IPS-NIHi11 (cell line): ENCODE measurements around the gene RFWD3.
"Not testable (repeated sequence)": the region's sequence is repeated elsewhere in the genome, so short reads cannot be mapped to it uniquely, and the experiment has no call there.

Experiments
- DNase-seq: peaks from one replicate; pipeline ENCODE4 v3.0.0; 2012; ENCODE audit warnings: mixed read lengths, low spot score

The RFWD3 gene

GRCh38 chr16:74666425-74667254 is at the start of gene RFWD3:
Gene RFWD3 (minus strand): TSS chr16:74666877. CDS start chr16:74661449, 5,428 bp downstream.
- DNase-seq = peak; percentile 99

GRCh38 chr16:74716355-74716754 is 49.7 kb upstream of the RFWD3 start:
- DNase-seq = peak; percentile 13

- DNase-seq = peak; percentile 2
These were observed 47.2 kb upstream of the RFWD3 start for GRCh38 chr16:74713876-74714275.

- DNase-seq = peak; percentile 3
These were observed 46.6 kb upstream of the RFWD3 start for GRCh38 chr16:74713325-74713724.

- DNase-seq = peak; percentile 4
These were observed 45.3 kb upstream of the RFWD3 start for GRCh38 chr16:74711938-74712337.

- DNase-seq = no peak
These were observed 43.7 kb upstream of the RFWD3 start for GRCh38 chr16:74710401-74710800.

- DNase-seq = peak; percentile 85
These were observed 42.8 kb upstream of the RFWD3 start for GRCh38 chr16:74709441-74709877.

GRCh38 chr16:74700438-74701225 is 34.0 kb upstream of the RFWD3 start, which contains the start of gene MLKL:
Gene MLKL (minus strand): TSS chr16:74700862. CDS start chr16:74695757, 5,105 bp downstream.
- peak; percentile 60 for DNase-seq

- peak; percentile 45 for DNase-seq
These were observed 33.4 kb upstream of the RFWD3 start for GRCh38 chr16:74700116-74700437.

- no peak for DNase-seq
These were observed 33.0 kb upstream of the RFWD3 start for GRCh38 chr16:74699666-74700065.

- DNase-seq = no peak
These were observed 31.5 kb upstream of the RFWD3 start for GRCh38 chr16:74698222-74698621.

GRCh38 chr16:74695450-74696422 is 29.1 kb upstream of the RFWD3 start:
- DNase-seq = peak; percentile 95

GRCh38 chr16:74691093-74691855 is 24.6 kb upstream of the RFWD3 start:
- DNase-seq = no peak

- DNase-seq = peak; percentile 33
These were observed 15.9 kb upstream of the RFWD3 start for GRCh38 chr16:74682556-74682955.

- no peak for DNase-seq
These were observed 14.0 kb upstream of the RFWD3 start for GRCh38 chr16:74680681-74681080.

GRCh38 chr16:74679983-74680382 is 13.3 kb upstream of the RFWD3 start:
- no peak for DNase-seq

- DNase-seq = no peak
These were observed 11.2 kb upstream of the RFWD3 start for GRCh38 chr16:74677868-74678267.

- no peak for DNase-seq
These were observed 7.2 kb upstream of the RFWD3 start for GRCh38 chr16:74673876-74674275.

GRCh38 chr16:74668877-74669276 is 2.2 kb upstream of the RFWD3 start:
- not testable (repeated sequence) for DNase-seq

GRCh38 chr16:74667255-74667700 is 601 bp upstream of the RFWD3 start:
- DNase-seq = peak; percentile 36

- no peak for DNase-seq
These were observed 661 bp downstream of the RFWD3 start for GRCh38 chr16:74666010-74666421.
